NCI-H187 (cell line): ENCODE measurements around the gene KLHDC7B.
"Not testable (repeated sequence)": the region's sequence is repeated elsewhere in the genome, so short reads cannot be mapped to it uniquely, and the experiment has no call there.

ENCODE experiments used
- DNase-seq, 2 experiments: peaks; one replicate each; lab custom pipeline; 2025; lab: John Stamatoyannopoulos, UW

Gene KLHDC7B

GRCh38 chr22:50517495-50518260 is 28.0 kb upstream of the KLHDC7B start:
- DNase-seq: no peak

- no peak for DNase-seq
These were observed 27.1 kb upstream of the KLHDC7B start for GRCh38 chr22:50518606-50519005.

- DNase-seq: no peak
These were observed 26.5 kb upstream of the KLHDC7B start for GRCh38 chr22:50519151-50519550.

- not testable (repeated sequence) for DNase-seq
These were observed 25.5 kb upstream of the KLHDC7B start for GRCh38 chr22:50520184-50520583.

DNA sequence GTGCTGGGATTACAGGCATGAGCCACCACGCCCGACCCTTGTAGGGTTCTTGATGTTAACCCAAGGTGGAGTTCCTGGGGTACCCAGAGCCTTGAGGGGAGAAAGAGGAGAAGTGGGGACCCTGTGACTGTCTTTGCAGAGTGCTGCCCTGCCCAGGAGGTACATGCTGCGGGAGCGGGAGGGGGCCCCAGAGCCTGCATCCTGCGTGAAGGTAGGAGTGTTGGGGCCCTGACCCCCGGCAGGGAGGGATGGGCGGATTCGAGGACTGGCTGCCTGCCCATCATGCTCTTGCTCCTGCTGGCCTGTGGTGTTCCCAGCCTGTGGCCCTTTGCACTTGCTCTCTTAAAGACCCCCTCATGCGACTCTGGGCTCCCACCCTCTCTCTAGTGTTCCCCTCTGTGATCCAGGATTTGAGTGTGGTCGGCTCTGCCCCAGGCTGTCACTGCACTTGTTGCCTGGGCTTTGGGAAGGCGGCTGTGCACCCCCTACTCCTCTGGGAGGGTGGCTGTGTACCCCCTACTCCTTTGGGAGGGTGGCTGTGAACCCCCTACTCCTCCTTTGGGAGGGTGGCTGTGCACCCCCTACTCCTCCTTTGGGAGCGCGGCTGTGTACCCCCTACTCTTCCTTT is 24.8 kb upstream of the KLHDC7B start:
- DNase-seq: no peak

GRCh38 chr22:50521710-50522109 is 24.0 kb upstream of the KLHDC7B start:
- DNase-seq: no peak

DNA sequence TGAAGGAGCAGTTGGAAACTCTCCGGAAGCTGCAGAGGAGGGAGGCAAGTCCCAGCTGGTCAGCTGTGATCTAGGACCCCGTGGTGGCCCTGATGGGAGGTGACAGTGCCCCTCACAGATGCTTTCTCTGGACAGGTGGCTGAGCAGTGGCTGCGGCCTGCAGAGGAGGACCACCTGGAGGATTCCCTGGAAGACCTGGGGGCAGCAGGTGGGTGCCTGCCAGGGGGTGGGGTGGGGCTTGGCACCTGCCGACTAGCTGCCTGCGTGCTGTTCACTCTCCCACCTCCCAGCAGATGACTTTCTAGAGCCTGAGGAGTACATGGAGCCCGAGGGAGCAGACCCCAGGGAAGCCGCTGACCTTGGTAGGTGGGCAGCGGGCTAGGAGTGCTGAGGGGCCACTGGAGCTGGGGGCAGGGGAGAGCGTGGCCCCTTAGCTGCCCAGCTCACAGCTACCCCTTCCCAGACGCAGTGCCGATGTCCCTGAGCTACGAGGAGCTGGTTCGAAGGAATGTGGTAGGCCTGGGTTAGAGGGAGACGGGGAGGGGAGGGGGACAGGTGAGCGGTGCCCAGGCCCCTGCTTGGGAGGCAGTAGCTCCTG is 23.4 kb upstream of the KLHDC7B start:
- DNase-seq: no peak

GRCh38 chr22:50522806-50523438 is 22.8 kb upstream of the KLHDC7B start:
- DNase-seq: no peak

DNA sequence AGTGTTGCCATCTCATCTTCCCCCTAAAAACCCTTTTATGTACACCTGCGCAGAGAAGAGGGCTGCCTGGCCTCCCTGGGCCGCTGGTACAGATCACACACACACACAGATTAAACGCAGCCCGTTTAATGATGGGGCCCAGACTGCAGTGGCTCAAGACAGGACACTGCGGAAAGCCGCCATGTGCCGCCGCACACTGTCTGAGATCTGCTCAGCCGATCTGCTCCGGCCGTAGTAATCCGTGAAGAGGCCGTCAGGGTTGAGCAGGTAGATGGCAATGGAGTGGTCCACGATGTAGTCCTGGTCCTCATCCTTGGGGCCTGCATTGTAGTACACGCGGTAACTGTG is 22.3 kb upstream of the KLHDC7B start:
- no peak for DNase-seq

DNA sequence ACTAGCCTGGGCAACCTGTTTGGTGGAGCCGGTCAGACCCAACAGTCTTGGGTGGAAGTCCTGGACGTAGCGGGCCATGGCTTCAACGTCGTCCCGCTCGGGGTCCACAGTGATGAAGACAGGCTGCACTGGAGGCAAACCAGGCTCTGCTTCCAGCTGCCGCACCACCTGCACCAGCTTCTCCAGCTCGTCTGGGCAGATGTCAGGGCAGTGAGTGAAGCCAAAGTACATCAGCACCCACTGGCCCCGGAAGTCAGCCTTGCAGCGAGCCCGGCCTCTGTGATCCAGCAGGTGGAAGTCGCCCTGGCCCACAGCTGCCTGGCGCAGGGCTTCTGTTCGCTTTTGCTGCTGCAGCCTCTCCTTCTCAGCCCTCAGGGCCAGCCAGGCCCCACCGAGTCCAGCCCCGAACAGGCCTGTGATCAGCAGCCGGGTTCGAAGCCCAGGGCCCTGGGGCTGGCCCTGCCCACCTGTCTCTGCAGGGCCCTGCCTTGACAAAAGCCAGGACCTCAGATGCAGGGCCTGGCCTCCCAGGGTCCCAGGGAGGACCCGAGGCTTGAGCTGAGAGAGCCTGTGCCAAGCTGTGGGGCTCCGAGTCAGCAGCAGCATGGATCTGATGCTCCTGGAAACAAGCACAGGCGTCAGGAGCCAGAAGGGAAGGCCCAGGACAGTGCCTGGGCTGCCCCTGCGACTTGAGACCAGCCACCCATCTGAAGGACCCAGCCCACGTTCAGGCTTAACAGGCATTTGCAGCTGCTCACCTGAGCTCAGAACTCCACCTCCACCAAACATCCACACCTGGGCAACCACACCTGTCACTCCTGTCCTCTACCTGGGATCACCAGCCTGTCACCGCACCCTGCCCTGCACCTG is 21.7 kb upstream of the KLHDC7B start:
- no peak for DNase-seq

GRCh38 chr22:50524676-50525103 is 21.0 kb upstream of the KLHDC7B start:
- no peak for DNase-seq

- DNase-seq: peak; percentile 14 to 59
These were observed 20.4 kb upstream of the KLHDC7B start, which contains the start of gene SCO2 for GRCh38 chr22:50525104-50525857. SCO2 (minus strand) TSS chr22:50525598; CDS start chr22:50524411, 1,187 bp downstream.

- no peak for DNase-seq
These were observed 19.9 kb upstream of the KLHDC7B start for GRCh38 chr22:50525858-50526107.

GRCh38 chr22:50526108-50526833 is 19.4 kb upstream of the KLHDC7B start:
- no peak for DNase-seq

DNA sequence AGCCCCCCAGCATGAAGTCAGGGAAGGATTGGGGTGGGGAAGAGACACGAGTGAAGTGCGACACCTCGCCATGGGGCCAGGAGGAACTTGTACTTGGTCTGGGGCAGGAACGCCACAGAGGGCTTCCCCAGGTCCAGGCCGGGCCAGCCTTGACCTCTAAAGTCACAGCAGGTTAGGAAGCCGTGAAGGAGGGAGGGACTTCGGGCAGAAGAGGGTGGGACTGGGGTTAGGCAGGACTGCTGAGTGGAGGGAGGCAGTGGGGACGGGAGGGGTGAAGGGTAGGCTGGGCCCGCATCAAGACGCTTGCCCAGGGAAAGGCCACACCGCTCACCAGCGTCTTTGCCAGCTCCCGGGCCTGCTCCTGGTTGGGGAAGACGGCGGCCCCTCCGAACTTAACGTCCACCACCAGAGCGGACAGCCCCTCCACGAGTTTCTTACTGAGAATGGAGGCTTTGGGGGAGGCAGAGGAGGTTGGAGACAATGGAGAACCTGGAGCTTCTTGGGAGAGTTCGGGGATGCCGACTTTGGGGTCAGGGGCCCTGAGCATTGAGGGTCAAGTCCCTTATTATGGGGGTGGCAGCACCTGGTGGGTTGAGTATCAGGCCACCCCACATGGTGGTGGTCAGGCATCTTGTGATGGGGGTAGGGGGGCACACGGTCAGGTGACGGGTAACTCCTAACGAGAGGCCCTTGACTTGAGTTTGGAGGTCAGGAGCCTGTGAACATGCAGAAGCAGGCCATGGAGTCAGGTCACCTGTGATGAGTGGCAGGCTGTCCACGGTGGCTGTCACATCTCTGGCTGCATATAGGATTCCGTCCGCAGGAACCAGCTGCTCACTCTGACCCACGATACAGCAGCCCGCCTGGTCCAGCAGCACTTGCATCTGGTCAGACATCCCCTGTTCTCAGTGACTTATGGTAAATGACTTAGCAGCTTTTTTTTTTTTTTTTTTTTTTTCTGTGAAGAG is 18.6 kb upstream of the KLHDC7B start:
- DNase-seq: no peak

GRCh38 chr22:50527921-50528681 is 17.6 kb upstream of the KLHDC7B start:
- DNase-seq: no peak

GRCh38 chr22:50528682-50529415 is 16.9 kb upstream of the KLHDC7B start:
- DNase-seq: no peak

GRCh38 chr22:50529416-50529896 is 16.2 kb upstream of the KLHDC7B start:
- DNase-seq: no peak
